ENCODE measurements around the gene TSPAN2. TPM values are rescaled to one million over a fixed set of nuclear protein-coding genes. Genes with fewer than 3 reads are reported as not detected.

TSPAN2 gene
- total and polyA plus RNA-seq, 2 experiments from 2014 or later = 11.2 to 11.8 TPM

DNA sequence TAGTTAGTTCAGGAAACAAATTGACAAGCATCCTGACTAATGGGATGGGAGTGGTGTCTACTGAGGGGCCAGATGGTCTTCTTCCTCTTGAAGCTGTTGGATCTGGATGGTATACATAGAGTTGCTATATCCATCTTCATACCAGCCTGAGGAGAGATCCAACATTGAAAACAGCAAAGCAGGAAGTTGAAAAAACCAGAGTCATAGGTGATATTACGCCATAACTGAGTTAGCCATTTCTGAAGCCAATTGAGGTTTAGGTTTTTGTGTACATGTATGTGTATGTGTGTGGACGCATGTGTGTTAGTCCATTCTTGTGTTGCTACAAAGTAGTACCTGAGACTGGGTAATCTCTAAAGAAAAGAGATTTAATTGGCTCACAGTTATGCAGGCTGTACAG is 2.3 kb upstream of the TSPAN2 start (continued):
- TF ChIP-seq ZNF331 (CRISPR knock-in tag; IDR thresholded peaks at IDR 0.05; ENCODE audit: low read depth) = no peak
- no peak for TF ChIP-seq POLR2AphosphoS5 (IDR thresholded peaks at IDR 0.05; ENCODE audit: low read depth)

DNA sequence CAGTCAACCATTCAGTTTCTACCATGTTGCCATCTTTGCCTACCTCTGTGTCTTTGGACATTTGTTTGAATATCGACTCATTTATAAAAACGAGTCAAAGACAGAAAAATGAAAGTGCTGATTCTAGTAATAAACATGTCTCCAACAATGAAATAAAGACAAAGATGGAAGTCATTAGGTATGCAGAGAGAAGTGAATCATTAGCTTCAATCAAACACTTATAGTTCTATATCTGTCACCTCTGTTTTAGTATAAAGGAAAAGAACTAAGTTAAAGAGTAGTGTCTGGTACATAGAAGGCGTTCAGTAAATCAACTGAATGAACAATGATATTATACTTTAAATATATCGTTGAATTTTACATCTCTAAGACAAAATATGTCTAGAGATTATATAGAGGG is 1.7 kb upstream of the TSPAN2 start:
- peaks cover 13% of the 10 kb centered on the region for H3K27me3 Mint-ChIP-seq (ENCODE audit: insufficient read depth, low read depth, poor library complexity)
- no peak overlapping the region; the same call in 2 of the 3 replicates for H3K4me3 Mint-ChIP-seq
- Histone ChIP-seq H3K27ac (ENCODE audit: low read depth) (no peak overlapping the region), H3K27me3 (ENCODE audit: insufficient read depth) (no peaks in the 10 kb centered on the region), H3K36me3 (ENCODE audit: insufficient read depth) (no peaks in the 10 kb centered on the region), H3K9me2 (ENCODE audit: insufficient read depth) (no peaks in the 10 kb centered on the region), H4K20me1 (replicated peaks; ENCODE audit: insufficient read depth) (no peaks in the 10 kb centered on the region), H3K4me3 (no peak overlapping the region), H3K4me2 (no peak overlapping the region), H2AFZ (no peak overlapping the region), H3K4me1 (ENCODE audit: insufficient read depth) (peaks cover 9% of the 10 kb centered on the region), H3K79me2 (replicated peaks; ENCODE audit: insufficient read depth) (peaks cover 7% of the 10 kb centered on the region; the same call in 1 of the 2 replicates), H3F3A (replicated peaks; ENCODE audit: low read depth) (no peaks in the 10 kb centered on the region)
- H3K4me1 Mint-ChIP-seq = peaks cover 20% of the 10 kb centered on the region
- ATAC-seq (no peak), DNase-seq (ENCODE audit: low spot score) (no peak)
- TF ChIP-seq EZH2phosphoT487 (IDR thresholded peaks at IDR 0.05; ENCODE audit: unreplicated experiment) (no peak), EZH2 (IDR thresholded peaks at IDR 0.05; ENCODE audit: low read depth, unreplicated experiment) (no peak), NANOG (IDR thresholded peaks at IDR 0.05; ENCODE audit: borderline replicate concordance) (no peak), ZNF114 (CRISPR knock-in tag; IDR thresholded peaks at IDR 0.05) (no peak), JUNB (IDR thresholded peaks at IDR 0.05; ENCODE audit: unreplicated experiment) (no peak), ZNF331 (CRISPR knock-in tag; IDR thresholded peaks at IDR 0.05; ENCODE audit: low read depth) (no peak), POLR2AphosphoS5 (IDR thresholded peaks at IDR 0.05; ENCODE audit: low read depth) (no peak), CREB1 (CRISPR knock-in tag; IDR thresholded peaks at IDR 0.05; ENCODE audit: low read depth) (no peak), STAT1 (IDR thresholded peaks at IDR 0.05; ENCODE audit: unreplicated experiment) (no peak)
- TF ChIP-seq, protein P1, sequence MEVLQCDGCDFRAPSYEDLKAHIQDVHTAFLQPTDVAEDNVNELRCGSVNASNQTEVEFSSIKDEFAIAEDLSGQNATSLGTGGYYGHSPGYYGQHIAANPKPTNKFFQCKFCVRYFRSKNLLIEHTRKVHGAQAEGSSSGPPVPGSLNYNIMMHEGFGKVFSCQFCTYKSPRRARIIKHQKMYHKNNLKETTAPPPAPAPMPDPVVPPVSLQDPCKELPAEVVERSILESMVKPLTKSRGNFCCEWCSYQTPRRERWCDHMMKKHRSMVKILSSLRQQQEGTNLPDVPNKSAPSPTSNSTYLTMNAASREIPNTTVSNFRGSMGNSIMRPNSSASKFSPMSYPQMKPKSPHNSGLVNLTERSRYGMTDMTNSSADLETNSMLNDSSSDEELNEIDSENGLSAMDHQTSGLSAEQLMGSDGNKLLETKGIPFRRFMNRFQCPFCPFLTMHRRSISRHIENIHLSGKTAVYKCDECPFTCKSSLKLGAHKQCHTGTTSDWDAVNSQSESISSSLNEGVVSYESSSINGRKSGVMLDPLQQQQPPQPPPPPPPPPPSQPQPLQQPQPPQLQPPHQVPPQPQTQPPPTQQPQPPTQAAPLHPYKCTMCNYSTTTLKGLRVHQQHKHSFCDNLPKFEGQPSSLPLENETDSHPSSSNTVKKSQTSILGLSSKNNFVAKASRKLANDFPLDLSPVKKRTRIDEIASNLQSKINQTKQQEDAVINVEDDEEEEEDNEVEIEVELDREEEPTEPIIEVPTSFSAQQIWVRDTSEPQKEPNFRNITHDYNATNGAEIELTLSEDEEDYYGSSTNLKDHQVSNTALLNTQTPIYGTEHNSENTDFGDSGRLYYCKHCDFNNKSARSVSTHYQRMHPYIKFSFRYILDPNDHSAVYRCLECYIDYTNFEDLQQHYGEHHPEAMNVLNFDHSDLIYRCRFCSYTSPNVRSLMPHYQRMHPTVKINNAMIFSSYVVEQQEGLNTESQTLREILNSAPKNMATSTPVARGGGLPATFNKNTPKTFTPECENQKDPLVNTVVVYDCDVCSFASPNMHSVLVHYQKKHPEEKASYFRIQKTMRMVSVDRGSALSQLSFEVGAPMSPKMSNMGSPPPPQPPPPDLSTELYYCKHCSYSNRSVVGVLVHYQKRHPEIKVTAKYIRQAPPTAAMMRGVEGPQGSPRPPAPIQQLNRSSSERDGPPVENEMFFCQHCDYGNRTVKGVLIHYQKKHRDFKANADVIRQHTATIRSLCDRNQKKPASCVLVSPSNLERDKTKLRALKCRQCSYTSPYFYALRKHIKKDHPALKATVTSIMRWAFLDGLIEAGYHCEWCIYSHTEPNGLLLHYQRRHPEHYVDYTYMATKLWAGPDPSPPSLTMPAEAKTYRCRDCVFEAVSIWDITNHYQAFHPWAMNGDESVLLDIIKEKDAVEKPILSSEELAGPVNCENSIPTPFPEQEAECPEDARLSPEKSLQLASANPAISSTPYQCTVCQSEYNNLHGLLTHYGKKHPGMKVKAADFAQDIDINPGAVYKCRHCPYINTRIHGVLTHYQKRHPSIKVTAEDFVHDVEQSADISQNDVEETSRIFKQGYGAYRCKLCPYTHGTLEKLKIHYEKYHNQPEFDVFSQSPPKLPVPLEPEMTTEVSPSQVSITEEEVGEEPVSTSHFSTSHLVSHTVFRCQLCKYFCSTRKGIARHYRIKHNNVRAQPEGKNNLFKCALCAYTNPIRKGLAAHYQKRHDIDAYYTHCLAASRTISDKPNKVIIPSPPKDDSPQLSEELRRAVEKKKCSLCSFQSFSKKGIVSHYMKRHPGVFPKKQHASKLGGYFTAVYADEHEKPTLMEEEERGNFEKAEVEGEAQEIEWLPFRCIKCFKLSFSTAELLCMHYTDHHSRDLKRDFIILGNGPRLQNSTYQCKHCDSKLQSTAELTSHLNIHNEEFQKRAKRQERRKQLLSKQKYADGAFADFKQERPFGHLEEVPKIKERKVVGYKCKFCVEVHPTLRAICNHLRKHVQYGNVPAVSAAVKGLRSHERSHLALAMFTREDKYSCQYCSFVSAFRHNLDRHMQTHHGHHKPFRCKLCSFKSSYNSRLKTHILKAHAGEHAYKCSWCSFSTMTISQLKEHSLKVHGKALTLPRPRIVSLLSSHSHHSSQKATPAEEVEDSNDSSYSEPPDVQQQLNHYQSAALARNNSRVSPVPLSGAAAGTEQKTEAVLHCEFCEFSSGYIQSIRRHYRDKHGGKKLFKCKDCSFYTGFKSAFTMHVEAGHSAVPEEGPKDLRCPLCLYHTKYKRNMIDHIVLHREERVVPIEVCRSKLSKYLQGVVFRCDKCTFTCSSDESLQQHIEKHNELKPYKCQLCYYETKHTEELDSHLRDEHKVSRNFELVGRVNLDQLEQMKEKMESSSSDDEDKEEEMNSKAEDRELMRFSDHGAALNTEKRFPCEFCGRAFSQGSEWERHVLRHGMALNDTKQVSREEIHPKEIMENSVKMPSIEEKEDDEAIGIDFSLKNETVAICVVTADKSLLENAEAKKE (CRISPR knock-in tag; IDR thresholded peaks at IDR 0.05) = no peak
- TF ChIP-seq, protein P2, sequence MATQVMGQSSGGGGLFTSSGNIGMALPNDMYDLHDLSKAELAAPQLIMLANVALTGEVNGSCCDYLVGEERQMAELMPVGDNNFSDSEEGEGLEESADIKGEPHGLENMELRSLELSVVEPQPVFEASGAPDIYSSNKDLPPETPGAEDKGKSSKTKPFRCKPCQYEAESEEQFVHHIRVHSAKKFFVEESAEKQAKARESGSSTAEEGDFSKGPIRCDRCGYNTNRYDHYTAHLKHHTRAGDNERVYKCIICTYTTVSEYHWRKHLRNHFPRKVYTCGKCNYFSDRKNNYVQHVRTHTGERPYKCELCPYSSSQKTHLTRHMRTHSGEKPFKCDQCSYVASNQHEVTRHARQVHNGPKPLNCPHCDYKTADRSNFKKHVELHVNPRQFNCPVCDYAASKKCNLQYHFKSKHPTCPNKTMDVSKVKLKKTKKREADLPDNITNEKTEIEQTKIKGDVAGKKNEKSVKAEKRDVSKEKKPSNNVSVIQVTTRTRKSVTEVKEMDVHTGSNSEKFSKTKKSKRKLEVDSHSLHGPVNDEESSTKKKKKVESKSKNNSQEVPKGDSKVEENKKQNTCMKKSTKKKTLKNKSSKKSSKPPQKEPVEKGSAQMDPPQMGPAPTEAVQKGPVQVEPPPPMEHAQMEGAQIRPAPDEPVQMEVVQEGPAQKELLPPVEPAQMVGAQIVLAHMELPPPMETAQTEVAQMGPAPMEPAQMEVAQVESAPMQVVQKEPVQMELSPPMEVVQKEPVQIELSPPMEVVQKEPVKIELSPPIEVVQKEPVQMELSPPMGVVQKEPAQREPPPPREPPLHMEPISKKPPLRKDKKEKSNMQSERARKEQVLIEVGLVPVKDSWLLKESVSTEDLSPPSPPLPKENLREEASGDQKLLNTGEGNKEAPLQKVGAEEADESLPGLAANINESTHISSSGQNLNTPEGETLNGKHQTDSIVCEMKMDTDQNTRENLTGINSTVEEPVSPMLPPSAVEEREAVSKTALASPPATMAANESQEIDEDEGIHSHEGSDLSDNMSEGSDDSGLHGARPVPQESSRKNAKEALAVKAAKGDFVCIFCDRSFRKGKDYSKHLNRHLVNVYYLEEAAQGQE (IDR thresholded peaks at IDR 0.05; ENCODE audit: unreplicated experiment) = no peak
- TF ChIP-seq, protein P3, sequence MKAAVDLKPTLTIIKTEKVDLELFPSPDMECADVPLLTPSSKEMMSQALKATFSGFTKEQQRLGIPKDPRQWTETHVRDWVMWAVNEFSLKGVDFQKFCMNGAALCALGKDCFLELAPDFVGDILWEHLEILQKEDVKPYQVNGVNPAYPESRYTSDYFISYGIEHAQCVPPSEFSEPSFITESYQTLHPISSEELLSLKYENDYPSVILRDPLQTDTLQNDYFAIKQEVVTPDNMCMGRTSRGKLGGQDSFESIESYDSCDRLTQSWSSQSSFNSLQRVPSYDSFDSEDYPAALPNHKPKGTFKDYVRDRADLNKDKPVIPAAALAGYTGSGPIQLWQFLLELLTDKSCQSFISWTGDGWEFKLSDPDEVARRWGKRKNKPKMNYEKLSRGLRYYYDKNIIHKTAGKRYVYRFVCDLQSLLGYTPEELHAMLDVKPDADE (IDR thresholded peaks at IDR 0.05) = no peak
- TF ChIP-seq, protein P4, sequence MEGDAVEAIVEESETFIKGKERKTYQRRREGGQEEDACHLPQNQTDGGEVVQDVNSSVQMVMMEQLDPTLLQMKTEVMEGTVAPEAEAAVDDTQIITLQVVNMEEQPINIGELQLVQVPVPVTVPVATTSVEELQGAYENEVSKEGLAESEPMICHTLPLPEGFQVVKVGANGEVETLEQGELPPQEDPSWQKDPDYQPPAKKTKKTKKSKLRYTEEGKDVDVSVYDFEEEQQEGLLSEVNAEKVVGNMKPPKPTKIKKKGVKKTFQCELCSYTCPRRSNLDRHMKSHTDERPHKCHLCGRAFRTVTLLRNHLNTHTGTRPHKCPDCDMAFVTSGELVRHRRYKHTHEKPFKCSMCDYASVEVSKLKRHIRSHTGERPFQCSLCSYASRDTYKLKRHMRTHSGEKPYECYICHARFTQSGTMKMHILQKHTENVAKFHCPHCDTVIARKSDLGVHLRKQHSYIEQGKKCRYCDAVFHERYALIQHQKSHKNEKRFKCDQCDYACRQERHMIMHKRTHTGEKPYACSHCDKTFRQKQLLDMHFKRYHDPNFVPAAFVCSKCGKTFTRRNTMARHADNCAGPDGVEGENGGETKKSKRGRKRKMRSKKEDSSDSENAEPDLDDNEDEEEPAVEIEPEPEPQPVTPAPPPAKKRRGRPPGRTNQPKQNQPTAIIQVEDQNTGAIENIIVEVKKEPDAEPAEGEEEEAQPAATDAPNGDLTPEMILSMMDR (conservative IDR thresholded peaks at IDR 0.05; ENCODE audit: low read depth in 2 of 2) = no peak
- no peaks in the 10 kb centered on the region; the same call in 2 of the 3 replicates for H3K9me3 Mint-ChIP-seq
- H3K36me3 Mint-ChIP-seq (ENCODE audit: low read depth) = no peaks in the 10 kb centered on the region
- H3K27ac Mint-ChIP-seq = no peak overlapping the region

Measured in GM23338 (cell line).